GM03348 (cell line): ENCODE data around the gene ARAP1.
A peak's percentile ranks its signal among the peaks of the same experiment; 100 is the strongest.

Experiments used
- DNase-seq: peaks from one replicate; pipeline ENCODE4 v3.0.0; 2012; ENCODE audit warnings: low spot score

ARAP1 gene

GRCh38 chr11:72705442-72706365 is 46.5 kb downstream of the ARAP1 start:
- DNase-seq = no peak

- DNase-seq = no peak
Observed at GRCh38 chr11:72704783-72705265, 47.4 kb downstream of the ARAP1 start.

GRCh38 chr11:72704028-72704782 is 48.0 kb downstream of the ARAP1 start:
- DNase-seq = peak; percentile 59

GRCh38 chr11:72703267-72704008 is 48.8 kb downstream of the ARAP1 start:
- DNase-seq = peak; percentile 97

- DNase-seq = no peak
Observed at GRCh38 chr11:72702577-72703241, 49.5 kb downstream of the ARAP1 start.

GRCh38 chr11:72702096-72702495 is 50.1 kb downstream of the ARAP1 start:
- peak; percentile 36 for DNase-seq

- no peak for DNase-seq
Observed at GRCh38 chr11:72701466-72701865, 50.7 kb downstream of the ARAP1 start.

GRCh38 chr11:72700146-72700545 is 52.1 kb downstream of the ARAP1 start:
- peak; percentile 76 for DNase-seq

- no peak for DNase-seq
Observed at GRCh38 chr11:72697814-72698213, 54.4 kb downstream of the ARAP1 start.

GRCh38 chr11:72696866-72697700 is 55.1 kb downstream of the ARAP1 start:
- no peak for DNase-seq

GRCh38 chr11:72695354-72695753 is 56.9 kb downstream of the ARAP1 start:
- DNase-seq = no peak

- DNase-seq = no peak
Observed at GRCh38 chr11:72693271-72693968, 58.8 kb downstream of the ARAP1 start.

- DNase-seq = no peak
Observed at GRCh38 chr11:72692498-72693237, 59.5 kb downstream of the ARAP1 start.

- DNase-seq = no peak
Observed at GRCh38 chr11:72690166-72690565, 62.0 kb downstream of the ARAP1 start.

- DNase-seq = no peak
Observed at GRCh38 chr11:72688929-72689328, 63.3 kb downstream of the ARAP1 start.

GRCh38 chr11:72688486-72688885 is 63.7 kb downstream of the ARAP1 start:
- no peak for DNase-seq

GRCh38 chr11:72687326-72687725 is 64.9 kb downstream of the ARAP1 start:
- no peak for DNase-seq

GRCh38 chr11:72686639-72687220 is 65.5 kb downstream of the ARAP1 start:
- peak; percentile 71 for DNase-seq
